Duodenal mucosa (tissue), 2 donors: ENCODE results near the gene SCG3.

ENCODE experiments used
- H3K27ac ChIP-seq: one replicate; pipeline ENCODE4 v1.7.0; 2013; ENCODE audit warnings: low read depth, low read length
- H3K27me3 ChIP-seq, 2 donors: one replicate each; pipeline ENCODE4 v1.7.0; 2013; ENCODE audit warnings: low read length in 2 of 2, control low read depth in 1 of 2; ENCODE audit not compliant: insufficient read depth in 2 of 2, control insufficient read depth in 1 of 2
- H3K36me3 ChIP-seq, 2 donors: one replicate each; pipeline ENCODE4 v1.7.0; 2013; ENCODE audit warnings: low read length in 2 of 2, control low read depth in 1 of 2; ENCODE audit not compliant: insufficient read depth in 2 of 2, control insufficient read depth in 1 of 2
- H3K4me1 ChIP-seq, 2 donors: one replicate each; pipeline ENCODE4 v1.7.0; 2013; ENCODE audit warnings: low read length in 2 of 2, control low read depth in 1 of 2; ENCODE audit not compliant: insufficient read depth in 2 of 2, control insufficient read depth in 1 of 2
- H3K4me3 ChIP-seq, 2 donors: one replicate each; pipeline ENCODE4 v1.7.0; 2013; ENCODE audit warnings: low read length in 2 of 2, low read depth in 1 of 2
- H3K9ac ChIP-seq, 2 donors: one replicate each; pipeline ENCODE4 v1.7.0; 2013; ENCODE audit warnings: low read length in 2 of 2, low read depth in 1 of 2
- H3K9me3 ChIP-seq, 2 donors: one replicate each; pipeline ENCODE4 v1.7.0; 2013; ENCODE audit warnings: low read length in 2 of 2, control low read depth in 1 of 2; ENCODE audit not compliant: control insufficient read depth in 1 of 2

SCG3 gene

GRCh38 chr15:51755790-51756189 lies 74.5 kb downstream of the SCG3 start:
- Histone ChIP-seq H3K9me3 (no peaks in the 10 kb centered on the region), H3K4me3 (no peak overlapping the region), H3K27ac (no peak overlapping the region), H3K9ac (no peak overlapping the region), H3K27me3 (peaks cover 8 to 23% of the 10 kb centered on the region in 2 donors), H3K36me3 (no peaks in the 10 kb centered on the region), H3K4me1 (peaks cover 17 to 20% of the 10 kb centered on the region in 2 donors)

- Histone ChIP-seq H3K9me3 (no peaks in the 10 kb centered on the region), H3K4me3 (no peak overlapping the region), H3K27me3 (peaks cover 8 to 19% of the 10 kb centered on the region in 2 donors), H3K4me1 (peaks cover 12 to 16% of the 10 kb centered on the region in 2 donors), H3K36me3 (no peaks in the 10 kb centered on the region), H3K9ac (no peak overlapping the region), H3K27ac (no peak overlapping the region)
Observed at GRCh38 chr15:51756482-51756881, 75.2 kb downstream of the SCG3 start.

- Histone ChIP-seq H3K9ac (no peak overlapping the region), H3K4me1 (peaks cover 7 to 10% of the 10 kb centered on the region in 2 donors), H3K9me3 (no peaks in the 10 kb centered on the region), H3K27ac (no peak overlapping the region), H3K4me3 (no peak overlapping the region), H3K36me3 (no peaks in the 10 kb centered on the region), H3K27me3 (peaks cover 8 to 17% of the 10 kb centered on the region in 2 donors)
Observed at GRCh38 chr15:51757450-51757849, 76.1 kb downstream of the SCG3 start.

- no peak overlapping the region for H3K4me3 ChIP-seq
- H3K36me3 ChIP-seq = no peaks in the 10 kb centered on the region
- no peak overlapping the region for H3K9ac ChIP-seq
- peaks cover 4 to 6% of the 10 kb centered on the region in 2 donors for H3K27me3 ChIP-seq
- H3K4me1 ChIP-seq = peaks cover 4 to 8% of the 10 kb centered on the region in 2 donors
- H3K9me3 ChIP-seq = no peaks in the 10 kb centered on the region
- H3K27ac ChIP-seq = no peak overlapping the region
Observed at GRCh38 chr15:51758645-51759044, 77.3 kb downstream of the SCG3 start.

GRCh38 chr15:51759557-51760070 lies 78.3 kb downstream of the SCG3 start:
- H3K4me1 ChIP-seq = peaks cover 4 to 8% of the 10 kb centered on the region in 2 donors
- H3K9ac ChIP-seq = no peak overlapping the region
- no peaks in the 10 kb centered on the region for H3K9me3 ChIP-seq
- peaks cover 4 to 6% of the 10 kb centered on the region in 2 donors for H3K27me3 ChIP-seq
- H3K27ac ChIP-seq = no peak overlapping the region
- no peaks in the 10 kb centered on the region for H3K36me3 ChIP-seq
- no peak overlapping the region for H3K4me3 ChIP-seq

- Histone ChIP-seq H3K4me1 (peaks cover 4 to 8% of the 10 kb centered on the region in 2 donors), H3K27ac (no peak overlapping the region), H3K27me3 (no peaks in the 10 kb centered on the region), H3K4me3 (no peak overlapping the region), H3K36me3 (no peaks in the 10 kb centered on the region), H3K9ac (no peak overlapping the region), H3K9me3 (no peaks in the 10 kb centered on the region)
Observed at GRCh38 chr15:51760805-51761204, 79.5 kb downstream of the SCG3 start.

GRCh38 chr15:51765751-51766150 lies 84.4 kb downstream of the SCG3 start:
- Histone ChIP-seq H3K4me3 (no peak overlapping the region), H3K36me3 (no peaks in the 10 kb centered on the region), H3K9ac (no peak overlapping the region), H3K27me3 (no peaks in the 10 kb centered on the region), H3K9me3 (no peaks in the 10 kb centered on the region), H3K4me1 (peaks cover 6 to 8% of the 10 kb centered on the region in 2 donors), H3K27ac (no peak overlapping the region)

- H3K9me3 ChIP-seq = no peaks in the 10 kb centered on the region
- H3K4me1 ChIP-seq = peaks cover 6 to 8% of the 10 kb centered on the region in 2 donors
- H3K36me3 ChIP-seq = no peaks in the 10 kb centered on the region
- no peak overlapping the region for H3K4me3 ChIP-seq
- H3K27ac ChIP-seq = no peak overlapping the region
- H3K9ac ChIP-seq = no peak overlapping the region
- H3K27me3 ChIP-seq = no peaks in the 10 kb centered on the region
Observed at GRCh38 chr15:51766341-51766740, 85.0 kb downstream of the SCG3 start.

GRCh38 chr15:51768018-51768417 lies 86.7 kb downstream of the SCG3 start:
- no peak overlapping the region for H3K27ac ChIP-seq
- H3K27me3 ChIP-seq = no peaks in the 10 kb centered on the region
- no peaks in the 10 kb centered on the region for H3K9me3 ChIP-seq
- H3K9ac ChIP-seq = no peak overlapping the region
- H3K4me1 ChIP-seq = peaks cover 6 to 8% of the 10 kb centered on the region in 2 donors
- no peaks in the 10 kb centered on the region for H3K36me3 ChIP-seq
- no peak overlapping the region for H3K4me3 ChIP-seq
